Stimulated activated CD8-positive, alpha-beta memory T cell treated with anti-CD3 and anti-CD28 coated beads, Interleukin-4, amount 100 ng/mL, for 1 hour (primary cell): ENCODE measurements around the gene SUPT3H.

Experiments used
- DNase-seq, 2 donors: peaks; one replicate each; pipeline ENCODE4 v3.0.0-alpha.2; 2020; ENCODE audit warnings: low read depth in 2 of 2, low spot score in 1 of 2

The SUPT3H gene

GRCh38 chr6:44805238-44805846 is 572.4 kb downstream of the SUPT3H start:
- no peak for DNase-seq

GRCh38 chr6:44804546-44805159 is 573.1 kb downstream of the SUPT3H start:
- no peak for DNase-seq

GRCh38 chr6:44804016-44804415 is 573.7 kb downstream of the SUPT3H start:
- DNase-seq = no peak

GRCh38 chr6:44800784-44801592 is 576.7 kb downstream of the SUPT3H start:
- DNase-seq = no peak

GRCh38 chr6:44800171-44800783 is 577.5 kb downstream of the SUPT3H start:
- DNase-seq = no peak

GRCh38 chr6:44797746-44798145 is 580.0 kb downstream of the SUPT3H start:
- no peak for DNase-seq

- no peak for DNase-seq
These were observed 582.4 kb downstream of the SUPT3H start for GRCh38 chr6:44795326-44795725.

- no peak for DNase-seq
These were observed 587.9 kb downstream of the SUPT3H start for GRCh38 chr6:44789806-44790205.

GRCh38 chr6:44789061-44789460 is 588.7 kb downstream of the SUPT3H start:
- no peak for DNase-seq

- DNase-seq = no peak
These were observed 589.2 kb downstream of the SUPT3H start for GRCh38 chr6:44788387-44788981.

- DNase-seq = no peak
These were observed 590.4 kb downstream of the SUPT3H start for GRCh38 chr6:44787254-44787834.

- DNase-seq = no peak
These were observed 592.6 kb downstream of the SUPT3H start for GRCh38 chr6:44785130-44785529.

GRCh38 chr6:44784195-44784594 is 593.5 kb downstream of the SUPT3H start:
- no peak for DNase-seq

GRCh38 chr6:44782892-44783291 is 594.8 kb downstream of the SUPT3H start:
- no peak for DNase-seq

GRCh38 chr6:44781912-44782597 is 595.7 kb downstream of the SUPT3H start:
- DNase-seq = no peak

- DNase-seq = no peak
These were observed 597.6 kb downstream of the SUPT3H start for GRCh38 chr6:44780161-44780560.

- no peak for DNase-seq
These were observed 598.5 kb downstream of the SUPT3H start for GRCh38 chr6:44779130-44779826.
